GM12878 (cell line): ENCODE measurements around the gene OXCT1. TPM values are rescaled to one million over a fixed set of nuclear protein-coding genes. Genes with fewer than 3 reads are reported as not detected.

ENCODE experiments used
- ATAC-seq: fragments of 200-7000 bp; cut with Tn5 transposase; 3 replicates; pipeline ENCODE4 v1.9.1; 2020; ENCODE audit warnings: mild to moderate bottlenecking, moderate library complexity
- BruUV-seq: library from RNA; stranded (reverse); fragments of 400-500 nt; replicated peaks from 2 replicates; lab custom pipeline; 2021; lab: Mats Ljungman, UMichigan
- CTCF ChIA-PET: fragments of 300-600 bp; sonication (Branson Sonifier 250); formaldehyde crosslinking; extraction: SDS; loops from one replicate; lab custom pipeline; 2021; ENCODE audit warnings: inconsistent platforms; lab: Yijun Ruan, JAX
- POLR2A ChIA-PET: fragments of 350-600 bp; formaldehyde crosslinking; extraction: SDS; loops from one replicate; lab custom pipeline; 2021; ENCODE audit warnings: inconsistent platforms; lab: Charles Lee
- RAD21 ChIA-PET: fragments of 300-600 bp; sonication (Branson Sonifier 250); formaldehyde crosslinking; loops from one replicate; lab custom pipeline; 2023; ENCODE audit warnings: antibody characterized with exemption; ENCODE audit not compliant: unreplicated experiment; lab: Charles Lee
- SMC1A ChIA-PET: fragments of 300-600 bp; sonication (Branson Sonifier 250); formaldehyde crosslinking; loops from one replicate; lab custom pipeline; 2023; ENCODE audit not compliant: unreplicated experiment, uncharacterized antibody; lab: Charles Lee
- DNase-seq: peaks from one replicate; pipeline ENCODE4 v3.0.0-alpha.2; 2011; ENCODE audit warnings: low read depth, low spot score
- FAIRE-seq: peaks from 3 replicates; lab custom pipeline; 2011; peaks lifted over from hg19 to GRCh38; lab: Jason Lieb, UNC
- H2AFZ ChIP-seq: 2 replicates; pipeline ENCODE4 v1.6.0; 2011; ENCODE audit warnings: low read depth, low read length, control low read depth; ENCODE audit not compliant: control insufficient read depth
- H3K27ac ChIP-seq: 2 replicates; pipeline ENCODE4 v1.5.1; 2011; ENCODE audit warnings: control low read depth; ENCODE audit not compliant: control insufficient read depth, insufficient read depth
- H3K27me3 ChIP-seq, 2 experiments: replicated peaks in 1 of 2; 2 replicates each; pipeline versions ENCODE4 v1.6.0 to v1.6.1; 2011; ENCODE audit warnings: low read length in 1 of 2; ENCODE audit not compliant: control insufficient read depth in 2 of 2, insufficient read depth in 2 of 2
- H3K36me3 ChIP-seq, 2 experiments: 2 replicates each; pipeline ENCODE4 v1.5.1; 2011; ENCODE audit warnings: low read length in 1 of 2; ENCODE audit not compliant: control insufficient read depth in 2 of 2, insufficient read depth in 2 of 2
- H3K4me1 ChIP-seq: 2 replicates; pipeline ENCODE4 v1.6.1; 2011; ENCODE audit warnings: mild to moderate bottlenecking, low read length, moderate library complexity, mixed read lengths; ENCODE audit not compliant: control insufficient read depth, insufficient read depth
- H3K4me2 ChIP-seq: 2 replicates; pipeline ENCODE4 v1.6.0; 2011; ENCODE audit warnings: control low read depth; ENCODE audit not compliant: control insufficient read depth, insufficient read depth
- H3K4me3 ChIP-seq: fragments of 200-600 bp; sonication (generic); 2 replicates; pipeline ENCODE4 v1.5.1; 2016
- H3K79me2 ChIP-seq: 2 replicates; pipeline ENCODE4 v1.6.0; 2011; ENCODE audit warnings: low read length; ENCODE audit not compliant: control insufficient read depth, insufficient read depth
- H3K9ac ChIP-seq: 2 replicates; pipeline ENCODE4 v1.8.0; 2011; ENCODE audit warnings: low read length, control low read depth, mixed read lengths; ENCODE audit not compliant: control insufficient read depth, insufficient read depth
- H3K9me3 ChIP-seq: replicated peaks from 3 replicates; pipeline ENCODE4 v1.5.1; 2011; ENCODE audit warnings: mild to moderate bottlenecking, low read length; ENCODE audit not compliant: control insufficient read depth, insufficient read depth
- H4K20me1 ChIP-seq: 2 replicates; pipeline ENCODE4 v1.6.0; 2011; ENCODE audit not compliant: control insufficient read depth, insufficient read depth
- CEBPZ ChIP-seq: fragments of 150-350 bp; IDR thresholded peaks from 2 replicates; pipeline ENCODE4 v1.6.1; 2016; ENCODE audit warnings: low read depth, low read length
- MYC ChIP-seq: IDR thresholded peaks from 2 replicates; pipeline ENCODE4 v1.6.1; 2011; ENCODE audit warnings: mild to moderate bottlenecking, low read length, moderate library complexity, inconsistent platforms; ENCODE audit not compliant: insufficient read depth, insufficient replicate concordance, insufficient read length, severe bottlenecking
- SIX5 ChIP-seq: IDR thresholded peaks from 2 replicates; pipeline ENCODE4 v1.6.1; 2011; ENCODE audit warnings: mild to moderate bottlenecking, low read depth, low read length, moderate library complexity; ENCODE audit not compliant: severe bottlenecking
- USF1 ChIP-seq: IDR thresholded peaks from 2 replicates; pipeline ENCODE4 v1.6.1; 2011; ENCODE audit warnings: borderline replicate concordance, low read depth, mild to moderate bottlenecking, moderate library complexity, mixed read lengths, low read length; ENCODE audit not compliant: insufficient read depth; ENCODE audit errors: extremely low read length
- ZNF217 ChIP-seq: fragments of 450-650 bp; IDR thresholded peaks from 2 replicates; pipeline ENCODE4 v1.6.1; 2017; ENCODE audit warnings: antibody characterized with exemption, mild to moderate bottlenecking
- WGBS: methylation state at CpG from one replicate; pipeline ENCODE4 v1.1.6; 2016; ENCODE audit warnings: low lambda C conversion rate; ENCODE audit not compliant: insufficient replicate concordance, insufficient coverage; ENCODE audit errors: missing lambda C conversion rate; 5-methylcytosine and 5-hydroxymethylcytosine counted together
- in situ Hi-C: fragments of 300-500 bp; cut with MboI; formaldehyde crosslinking; loops from 9 replicates; pipeline ENCODE4 v1.14.3; 2018; ENCODE audit warnings: mixed read lengths
- intact Hi-C: fragments of 100-400 bp; cut with micrococcal nuclease; formaldehyde crosslinking; loops from one replicate; pipeline ENCODE4 v1.14.2; 2022; ENCODE audit not compliant: unreplicated experiment
- polyA plus RNA-seq, 11 experiments: library from polyadenylated mRNA; depleted of rRNA in 4 of 11; unstranded in 6 of 11; stranded (reverse) in 5 of 11; fragments of >200 nt; fragmentation: Nextera tagmentation in 4 of 11; fragmentation: Illumina TruSeq in 1 of 11; extraction: Ambion mirVana in 4 of 11; extraction: Trizol in 1 of 11; gene quantifications; 1 replicate in 1 of 11; 2 replicates in 10 of 11; pipeline versions ENCODE4 v1.2.1 to v1.2.3, GENCODE V29; 2011 to 2016; ENCODE audit warnings: inconsistent platforms in 2 of 11, missing spikeins in 2 of 11, low read depth in 1 of 11
- total RNA-seq, 4 experiments: library from RNA; depleted of rRNA in 3 of 4; stranded (reverse); fragments of >200 nt in 3 of 4; fragmentation: Illumina TruSeq in 1 of 4; extraction: Trizol in 1 of 4; gene quantifications; 2 replicates each; pipeline versions ENCODE4 v1.2.1 to v1.2.3, GENCODE V29; 2013 to 2021

The OXCT1 gene
- total and polyA plus RNA-seq, 10 of the 15 experiments (the other 5 are each of a cell fraction or from before 2014, with no cell fraction given) = 46.9 to 103 (median 70.5) TPM

DNA sequence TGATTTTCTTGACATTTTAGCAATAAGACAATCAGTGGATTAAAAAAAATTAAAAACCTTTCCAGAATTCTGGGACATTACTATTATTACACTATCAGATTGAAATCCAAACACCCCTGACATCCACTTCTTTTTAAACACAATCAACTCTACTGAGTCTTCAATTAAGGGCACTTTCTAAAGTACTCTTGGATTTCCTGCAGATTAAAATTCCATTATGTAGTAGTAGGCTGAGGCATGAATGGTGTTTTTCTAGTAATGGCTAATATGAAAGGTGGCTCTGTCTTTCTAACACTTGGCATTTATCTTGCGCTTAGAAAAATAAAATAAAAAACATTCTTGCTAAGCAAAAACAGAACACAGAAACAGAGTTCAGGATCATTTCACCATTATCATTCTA is 107.8 kb downstream of the OXCT1 start:
- no peak for ATAC-seq
- in situ Hi-C loops = no loop called here
- ChIA-PET CTCF (interaction anchor here (1.0 to 6.8 kb wide), 5 partner anchors 8 to 80 kb away, joined by 3 to 28 read pairs (median 9); no protein-coding TSS in a partner anchor), RAD21 (interaction anchor here (2.0 to 7.9 kb wide), 2 partner anchors 11 to 79 kb away, joined by 4 to 46 read pairs; no protein-coding TSS in a partner anchor), POLR2A (no interaction called here), SMC1A (interaction anchor here (0.7 to 10.5 kb wide), 8 partner anchors 7 to 163 kb away, joined by 3 to 104 read pairs (median 4); no protein-coding TSS in a partner anchor)
- Histone ChIP-seq H2AFZ (no peak overlapping the region), H4K20me1 (no peaks in the 10 kb centered on the region), H3K9ac (no peak overlapping the region), H3K4me3 (no peak overlapping the region), H3K4me2 (no peak overlapping the region), H3K27me3 (no peaks in the 10 kb centered on the region), H3K79me2 (no peaks in the 10 kb centered on the region), H3K4me1 (peaks cover 21% of the 10 kb centered on the region), H3K36me3 (peaks cover 2 to 4% of the 10 kb centered on the region in 2 experiments; a peak in 2 of 4 replicates), H3K9me3 (no peaks in the 10 kb centered on the region), H3K27ac (no peak overlapping the region; the same call in 1 of the 2 replicates)
- FAIRE-seq = no peak
- no TSS peak for BruUV-seq
- intact Hi-C loops = no loop called here
- WGBS = 95% methylated on average over 1 of the region's 1 CpG
- no peak for DNase-seq
- TF ChIP-seq ZNF217 (no peak), SIX5 (no peak), USF1 (no peak), MYC (no peak), CEBPZ (no peak)
- TF ChIP-seq, all 136 proteins: peak for 0
